GM18870 (cell line): Measurements from ENCODE around the gene NKX6-2.

Experiments
- ATAC-seq: cut with Tn5 transposase; IDR thresholded peaks from one replicate; pipeline ENCODE4 v1.9.1; 2021; ENCODE audit warnings: moderate library complexity; ENCODE audit not compliant: unreplicated experiment

NKX6-2 gene

GRCh38 chr10:132813560-132814468 lies 27.9 kb upstream of the NKX6-2 start:
- no peak for ATAC-seq

- no peak for ATAC-seq
Observed at GRCh38 chr10:132813001-132813401, 27.1 kb upstream of the NKX6-2 start.

- ATAC-seq = no peak
Observed at GRCh38 chr10:132812520-132812919, 26.6 kb upstream of the NKX6-2 start.

DNA sequence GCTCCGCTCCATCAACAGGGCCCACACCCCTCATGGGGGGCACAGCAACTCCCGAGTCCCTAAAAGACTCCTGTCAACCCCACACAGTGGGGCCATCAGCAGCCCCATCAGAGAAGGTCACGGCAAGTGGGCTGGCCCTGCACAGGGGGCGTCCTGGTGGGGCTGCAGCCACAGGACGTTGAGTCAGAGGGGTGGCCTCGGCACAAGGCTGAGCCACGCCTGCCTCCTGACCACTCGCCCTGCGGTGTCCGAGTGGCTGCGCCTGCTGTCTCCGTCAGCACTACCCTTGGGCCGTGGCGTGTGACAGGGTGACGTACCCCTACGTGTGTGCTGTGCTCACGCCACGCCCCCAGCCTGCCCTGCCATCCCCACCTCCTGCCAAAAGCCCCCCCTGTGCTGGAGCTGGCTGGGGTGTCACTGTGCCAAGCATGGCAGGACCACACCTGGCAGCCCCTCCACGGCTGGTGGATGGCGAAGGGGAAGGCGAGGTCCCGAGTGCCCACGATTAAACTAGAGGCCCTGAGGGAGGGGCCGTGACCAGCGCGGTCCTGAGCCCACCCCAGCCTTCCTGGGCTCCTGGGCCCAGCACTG lies 26.0 kb upstream of the NKX6-2 start:
- no peak for ATAC-seq

- ATAC-seq = no peak
Observed at GRCh38 chr10:132810807-132811700, 25.1 kb upstream of the NKX6-2 start.

- no peak for ATAC-seq
Observed at GRCh38 chr10:132810141-132810806, 24.3 kb upstream of the NKX6-2 start.

- no peak for ATAC-seq
Observed at GRCh38 chr10:132809232-132810140, 23.5 kb upstream of the NKX6-2 start.

DNA sequence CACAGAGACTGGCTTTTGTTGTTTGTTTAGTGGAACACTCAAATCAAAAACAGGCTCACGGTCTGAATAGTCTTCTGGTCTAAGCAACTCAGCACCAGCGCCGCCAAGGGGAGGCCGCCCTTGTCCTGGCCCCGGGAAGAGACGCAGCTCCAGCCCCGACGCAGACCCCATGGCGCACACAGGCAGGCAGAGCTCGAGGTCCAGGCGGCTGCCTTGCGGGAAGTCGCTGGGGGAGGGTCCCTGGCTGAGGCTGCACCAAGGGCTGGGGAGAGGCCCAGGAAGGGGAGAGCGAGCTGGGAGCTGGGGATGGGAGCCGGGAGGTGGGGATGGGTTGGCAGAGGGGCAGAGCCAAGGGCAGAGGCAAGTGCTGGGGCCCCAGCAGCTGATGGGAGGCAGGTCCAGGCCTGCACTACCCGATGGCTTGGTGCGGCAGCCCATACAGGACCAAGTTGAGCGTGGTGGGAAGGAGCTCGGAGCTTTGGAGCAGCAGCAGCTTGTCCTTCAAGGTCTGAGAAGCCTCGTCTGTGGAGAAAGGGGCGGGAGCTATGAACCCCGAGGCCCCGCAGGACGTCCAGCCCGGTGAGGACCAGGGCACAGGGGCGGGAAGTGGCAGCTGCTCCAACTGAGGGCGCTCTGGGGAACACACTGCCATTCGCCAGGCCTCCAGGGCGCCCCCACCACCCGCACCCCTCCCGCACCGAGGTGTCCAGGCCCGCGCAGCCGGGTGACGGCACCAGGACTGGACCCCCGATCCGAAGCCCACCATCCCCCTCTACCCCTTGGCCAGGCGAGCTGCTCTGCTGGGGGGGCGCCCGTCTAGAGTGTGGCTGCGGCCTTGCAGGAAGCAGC lies 22.7 kb upstream of the NKX6-2 start:
- ATAC-seq = no peak

GRCh38 chr10:132807621-132808049 lies 21.7 kb upstream of the NKX6-2 start:
- no peak for ATAC-seq

- no peak for ATAC-seq
Observed at GRCh38 chr10:132806561-132807003, 20.6 kb upstream of the NKX6-2 start.

DNA sequence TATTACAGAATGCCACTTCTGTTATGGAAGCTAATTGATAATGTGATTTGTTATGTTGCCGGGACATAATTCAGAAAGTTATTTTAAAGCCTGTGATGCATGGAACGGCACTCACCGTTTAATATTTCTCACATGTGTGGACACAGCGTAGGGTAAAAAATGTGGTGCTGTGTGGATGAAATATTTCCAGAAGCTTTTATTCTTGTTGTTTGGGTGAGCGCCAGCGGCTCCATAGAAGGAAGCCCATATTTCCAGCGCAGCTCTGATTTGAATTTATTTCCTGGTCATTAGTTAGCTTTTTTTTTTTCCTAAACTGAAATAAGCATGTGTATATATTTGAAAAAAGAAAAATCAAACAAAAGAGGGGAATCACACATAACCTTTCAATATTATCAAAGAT lies 20.2 kb upstream of the NKX6-2 start:
- no peak for ATAC-seq

- no peak for ATAC-seq
Observed at GRCh38 chr10:132805599-132805998, 19.7 kb upstream of the NKX6-2 start.

DNA sequence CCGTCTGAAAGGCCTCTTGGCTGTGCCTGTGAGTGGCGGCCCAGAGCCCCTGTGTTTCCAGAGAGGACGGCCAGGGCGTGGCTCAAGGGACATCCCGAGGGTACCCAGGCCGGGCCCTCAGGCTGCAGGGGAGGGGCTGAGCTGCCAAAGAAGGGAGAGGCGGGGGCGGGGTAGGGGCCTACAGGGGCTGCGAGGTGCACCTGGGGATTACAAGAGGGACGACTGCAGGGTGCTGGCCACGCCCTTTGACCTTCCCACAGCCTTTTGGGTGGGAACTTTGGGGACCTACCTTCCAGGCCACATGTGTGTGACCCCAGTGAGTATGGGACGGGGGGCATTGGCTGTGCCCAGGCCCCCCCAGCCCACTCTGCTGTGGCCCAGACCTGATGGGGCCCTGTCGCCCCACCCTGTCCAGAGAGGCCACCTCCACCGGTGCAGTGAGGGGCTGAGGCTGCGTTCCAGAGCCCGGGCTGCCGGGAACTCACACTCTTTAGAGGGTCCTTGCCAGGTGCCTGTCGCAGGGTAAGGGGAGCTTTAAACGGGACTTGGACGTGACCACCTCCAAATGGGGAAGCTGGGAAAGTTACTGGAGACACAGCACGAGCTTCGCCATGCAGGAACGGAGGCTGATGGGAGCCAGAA lies 19.0 kb upstream of the NKX6-2 start:
- no peak for ATAC-seq

GRCh38 chr10:132804287-132804686 lies 18.3 kb upstream of the NKX6-2 start:
- ATAC-seq = no peak

DNA sequence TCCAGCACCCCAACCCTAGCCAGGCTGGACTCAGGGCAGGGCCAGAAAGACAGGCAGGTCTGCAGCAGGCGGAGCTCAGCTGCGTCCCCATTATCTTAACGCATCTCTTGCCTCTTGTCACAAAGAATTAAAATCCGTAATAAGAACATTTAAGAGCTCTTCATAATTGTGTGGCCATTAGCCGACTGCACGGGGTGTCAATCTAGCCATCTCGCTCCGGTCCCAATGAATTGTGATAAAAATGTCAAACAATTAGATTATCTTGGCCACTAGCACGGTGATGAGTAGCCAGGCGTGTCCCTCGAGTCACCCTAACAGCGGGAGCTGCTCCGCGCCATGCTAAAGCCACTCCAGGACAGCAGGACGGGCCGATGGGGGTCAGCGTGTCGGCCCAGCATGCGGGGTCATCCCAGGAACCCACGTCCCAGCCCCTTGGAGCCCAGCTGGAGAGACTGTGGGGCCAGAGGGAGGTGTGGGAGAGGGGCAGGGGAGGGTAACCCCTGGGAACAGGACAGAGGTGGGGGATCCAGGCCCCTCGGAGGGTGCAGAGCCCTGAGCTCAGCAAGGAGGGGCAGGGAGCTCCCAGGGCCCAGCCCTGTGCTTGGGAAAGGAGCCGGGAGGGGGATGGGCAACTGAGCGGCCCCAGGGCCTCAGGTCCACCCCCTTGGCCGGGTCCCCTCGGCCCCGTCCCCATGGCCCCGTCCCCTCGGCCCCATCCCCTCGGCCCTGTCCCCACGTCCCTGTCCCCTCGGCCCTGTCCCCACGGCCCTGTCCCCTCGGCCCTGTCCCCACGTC lies 17.7 kb upstream of the NKX6-2 start:
- no peak for ATAC-seq

DNA sequence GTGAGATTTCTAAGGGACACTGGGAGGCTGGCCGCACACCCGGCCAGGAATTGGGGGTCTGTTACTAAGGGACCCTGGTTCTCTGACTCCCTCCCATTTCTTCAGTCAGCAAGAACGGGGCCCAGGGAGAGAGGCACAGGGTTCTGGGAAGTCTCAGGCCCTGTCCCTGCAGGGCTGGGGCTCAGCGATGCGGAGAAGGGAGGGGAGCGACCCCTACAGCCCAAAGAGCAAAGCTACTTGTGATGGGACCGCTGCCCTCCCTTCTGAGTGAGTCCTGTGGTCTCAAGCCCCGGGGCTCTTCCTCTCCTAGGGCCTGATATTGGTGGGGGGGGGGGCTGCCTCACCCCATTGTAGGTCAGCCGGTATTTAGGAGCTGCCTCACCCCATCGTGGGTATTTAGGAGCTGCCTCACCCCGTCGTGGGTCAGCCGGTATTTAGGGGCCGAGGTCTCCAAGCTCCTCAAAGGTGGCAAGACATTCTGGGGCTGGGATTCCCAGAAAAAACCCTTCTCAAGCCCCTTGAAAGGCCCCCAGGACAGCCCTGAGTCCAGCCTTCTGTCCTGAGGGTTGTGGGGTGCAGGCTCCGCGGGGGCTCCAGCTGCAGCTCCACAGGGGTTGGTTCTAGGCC lies 16.9 kb upstream of the NKX6-2 start:
- ATAC-seq = no peak

GRCh38 chr10:132802048-132802447 lies 16.1 kb upstream of the NKX6-2 start:
- ATAC-seq = no peak
